Caki2 (cell line): Measurements from ENCODE around the gene SMPD3. TPM values are rescaled to one million over a fixed set of nuclear protein-coding genes. Genes with fewer than 3 reads are reported as not detected.
A peak's percentile ranks its signal among the peaks of the same experiment; 100 is the strongest.

ENCODE experiments used
- DNase-seq: peaks from one replicate; pipeline ENCODE4 v3.0.0-alpha.2; 2015; ENCODE audit warnings: low read depth
- in situ Hi-C: cut with HindIII; loops from 2 replicates; pipeline ENCODE4 v1.10.0; 2016; ENCODE audit warnings: low sequenced_read_pairs, low pct_unique_long_range_greater_than_20kb, mixed read lengths
- total RNA-seq: library from RNA; depleted of rRNA; stranded (reverse); fragments of >200 nt; shearing (Covaris generic); gene quantifications from 2 replicates; pipeline ENCODE4 v1.2.3, GENCODE V29; 2014; ENCODE audit warnings: low replicate concordance

Gene SMPD3
- total RNA-seq, 1 experiment from 2014 or later, result not detected

DNA sequence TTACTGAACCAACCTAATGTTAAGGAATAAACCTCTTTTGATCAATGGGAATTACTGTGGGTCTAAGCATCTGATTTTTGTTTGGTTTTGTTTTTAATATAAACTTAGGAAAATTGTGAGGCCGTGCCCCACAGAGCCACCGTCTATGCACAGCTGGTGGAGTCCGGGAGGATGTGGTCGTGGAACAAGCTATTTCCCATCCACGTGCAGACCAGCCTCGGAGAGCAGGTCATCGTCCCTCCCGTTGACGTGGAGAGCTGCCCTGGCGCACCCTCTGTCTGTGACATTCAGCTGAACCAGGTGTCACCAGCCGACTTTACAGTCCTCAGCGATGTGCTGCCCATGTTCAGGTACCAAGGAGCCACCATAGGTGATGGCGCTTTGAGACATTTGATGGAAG lies 109.1 kb downstream of the SMPD3 start:
- no peak for DNase-seq
- in situ Hi-C loops, result no loop called here

DNA sequence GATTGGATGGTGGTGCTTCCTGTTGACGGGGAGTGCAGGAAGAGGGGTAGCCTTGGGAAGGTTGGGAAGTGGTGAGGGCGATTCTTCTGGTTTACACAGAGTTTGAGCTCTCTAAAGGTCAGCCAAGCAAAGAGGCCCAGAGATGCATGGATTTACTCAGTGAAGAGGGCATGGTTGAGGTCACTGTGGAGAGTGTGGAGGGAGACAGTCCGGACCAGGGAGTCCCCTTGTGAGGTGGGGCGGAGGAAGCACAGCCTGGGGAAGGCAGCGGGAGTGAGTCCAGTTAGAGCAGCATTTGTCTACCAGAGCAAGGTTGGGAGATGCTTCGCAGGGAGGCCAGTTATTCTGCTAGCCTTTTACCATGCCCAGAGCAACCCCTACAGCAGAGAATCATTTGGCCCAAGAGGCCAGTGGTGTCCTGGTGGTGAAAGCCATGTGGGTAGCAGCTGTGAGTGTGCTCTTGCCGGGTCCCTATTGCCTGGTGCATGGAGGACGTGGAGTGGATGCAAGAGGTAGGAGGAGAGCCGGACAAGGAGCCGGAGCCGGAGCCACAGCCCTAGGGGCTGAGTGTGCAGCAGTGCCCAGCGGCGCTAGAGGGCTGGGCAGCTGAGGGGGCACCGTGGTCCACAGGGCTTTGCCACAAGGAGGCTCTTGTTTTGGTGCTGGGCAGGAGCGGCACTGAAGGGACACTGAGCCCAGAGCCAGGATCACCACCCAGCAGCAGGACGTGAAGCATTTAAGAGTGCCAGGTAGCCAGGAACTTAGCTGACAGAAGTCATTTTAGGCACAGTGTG lies 109.8 kb downstream of the SMPD3 start:
- in situ Hi-C loops, result no loop called here

DNA sequence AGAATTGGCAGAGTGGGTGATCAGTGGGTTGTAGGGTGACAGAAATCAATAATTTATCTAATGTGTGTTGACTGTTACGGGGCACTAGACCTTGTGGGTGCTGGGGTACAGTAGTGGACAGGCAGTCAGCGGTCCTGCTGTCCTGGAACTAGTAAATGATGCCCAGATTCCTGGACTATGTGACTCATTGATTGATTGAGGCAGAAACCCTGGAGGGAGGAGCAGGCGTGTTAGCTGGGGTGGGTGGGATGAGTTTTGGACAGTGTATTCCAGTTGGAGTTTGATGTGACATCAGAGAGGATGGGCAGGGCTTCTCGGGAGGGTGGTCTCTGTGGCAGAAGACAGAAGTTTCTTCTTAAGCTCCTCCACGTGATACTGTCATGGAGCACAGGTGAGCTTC lies 113.1 kb downstream of the SMPD3 start:
- no peak for DNase-seq
- in situ Hi-C loops, result no loop called here

More for the DNA sequence above, 109.8 kb downstream of the SMPD3 start:
- no peak for DNase-seq

DNA sequence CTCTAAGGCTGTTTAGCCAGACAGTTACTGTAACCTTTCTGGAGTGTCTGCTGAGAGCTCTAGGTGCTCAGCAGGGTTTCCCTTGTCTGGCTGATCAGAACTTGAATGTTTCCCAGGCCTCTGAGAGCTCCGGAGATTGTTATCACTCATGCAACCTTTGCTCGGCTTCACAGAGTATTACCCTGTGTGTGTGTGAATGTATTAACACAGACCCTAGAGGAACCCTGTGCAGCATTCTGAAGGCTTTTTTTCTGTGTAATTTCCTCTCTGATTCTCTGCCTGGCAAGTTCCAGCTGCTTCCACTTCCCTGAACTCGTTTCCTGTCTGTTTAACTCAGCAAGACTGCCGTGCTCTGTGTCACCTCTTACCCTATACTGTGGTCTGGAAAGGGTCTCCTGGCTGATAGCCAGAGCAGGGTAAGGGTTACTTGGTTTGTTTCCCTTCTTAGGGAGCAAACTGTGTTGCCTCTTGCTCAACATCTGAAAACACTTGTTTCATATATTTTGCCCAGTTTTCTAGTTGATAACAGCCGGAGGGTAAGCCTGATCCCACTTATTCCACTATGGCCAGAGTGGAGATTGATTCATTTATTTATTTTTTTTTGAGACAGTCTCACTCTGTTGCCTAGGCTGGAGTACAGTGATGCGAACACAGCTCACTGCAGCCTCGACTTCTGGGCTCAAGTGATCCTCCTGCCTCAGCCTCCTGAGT lies 115.7 kb downstream of the SMPD3 start:
- no peak for DNase-seq
- in situ Hi-C loops, result no loop called here

DNA sequence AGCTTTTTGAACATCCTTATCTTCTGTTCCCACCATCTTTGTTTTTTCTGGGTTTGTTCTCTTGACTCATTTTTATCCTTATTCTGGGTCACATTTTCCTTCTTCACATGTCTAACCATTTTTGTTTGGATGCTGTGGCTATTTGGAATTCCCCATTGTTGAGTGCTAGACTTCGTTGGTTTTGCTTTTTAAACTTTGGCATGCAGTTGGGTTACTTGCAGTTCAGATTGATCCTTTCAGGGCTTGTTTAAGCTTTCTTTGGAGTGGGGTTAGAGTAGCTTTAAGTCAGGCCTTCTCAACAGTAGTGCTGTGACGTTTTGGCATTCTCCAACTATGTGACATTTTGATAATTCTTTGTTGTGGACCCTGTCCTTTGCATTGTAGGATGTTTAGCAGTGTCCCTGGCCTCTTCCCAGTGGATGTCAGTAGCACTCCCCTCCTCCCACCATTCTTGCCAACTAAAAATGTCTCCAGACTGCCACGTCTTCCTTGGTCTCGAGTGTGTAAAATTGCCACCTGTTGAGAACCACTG lies 116.4 kb downstream of the SMPD3 start:
- in situ Hi-C loops, result no loop called here
- no peak for DNase-seq

DNA sequence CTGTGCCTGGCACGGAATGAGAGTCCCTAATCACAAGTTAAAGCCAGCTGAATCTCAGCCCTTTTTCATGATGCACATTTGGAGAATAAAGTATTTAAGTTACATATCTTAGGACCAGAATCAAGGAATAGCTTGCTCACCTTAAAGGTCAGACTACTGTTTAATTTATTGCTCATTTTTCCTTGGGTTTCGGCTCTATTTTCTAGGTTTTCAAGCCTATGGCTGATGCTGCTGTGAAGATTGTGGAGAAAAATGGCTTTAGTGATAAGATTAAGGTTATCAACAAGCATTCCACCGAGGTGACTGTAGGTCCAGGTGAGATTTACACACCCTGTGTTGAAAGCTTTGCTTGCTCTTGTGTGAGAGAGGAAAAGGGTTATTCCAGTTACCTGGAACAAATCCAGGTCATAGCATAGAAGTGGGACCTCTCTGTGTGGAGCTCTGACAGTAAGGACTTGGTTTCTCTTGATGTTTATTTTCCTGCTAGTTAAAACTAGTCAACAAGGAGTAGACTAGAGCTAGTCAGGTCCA lies 119.4 kb downstream of the SMPD3 start:
- DNase-seq, result no peak
- in situ Hi-C loops, result no loop called here

DNA sequence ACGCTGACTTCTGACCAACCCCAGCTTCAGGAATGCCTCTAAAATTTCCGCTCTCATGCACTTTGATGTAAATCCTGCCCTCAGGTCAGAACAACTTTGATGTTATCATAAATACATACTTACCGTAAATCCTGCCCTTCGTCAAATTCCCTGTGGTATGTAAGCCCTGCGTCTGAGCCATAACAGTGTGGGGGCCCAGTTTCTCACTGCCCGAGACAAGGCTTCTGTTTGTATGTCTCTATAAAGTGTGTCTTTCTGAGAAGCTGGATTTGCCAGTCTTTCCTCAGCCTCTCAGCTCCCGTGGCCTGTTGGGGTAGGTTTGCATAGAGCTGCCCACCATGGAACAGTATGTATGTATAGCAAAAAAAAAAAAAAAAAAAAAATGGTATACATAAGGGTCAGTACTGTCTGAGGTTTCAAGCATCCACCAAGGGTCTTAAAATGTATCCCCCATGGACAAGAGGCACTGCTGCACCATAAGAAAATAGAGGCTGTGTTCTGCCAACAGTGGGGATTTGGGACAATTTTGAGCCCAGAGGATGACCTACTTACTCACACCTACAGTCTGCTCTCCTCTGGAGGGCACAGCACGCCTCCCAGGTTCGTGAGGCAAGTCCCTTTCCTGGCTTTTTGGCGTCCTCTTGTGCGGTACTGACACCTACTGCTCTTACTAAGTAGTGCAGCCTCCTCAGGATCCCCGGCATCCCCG lies 120.0 kb downstream of the SMPD3 start:
- peak; percentile 69 for DNase-seq
- in situ Hi-C loops, result no loop called here

DNA sequence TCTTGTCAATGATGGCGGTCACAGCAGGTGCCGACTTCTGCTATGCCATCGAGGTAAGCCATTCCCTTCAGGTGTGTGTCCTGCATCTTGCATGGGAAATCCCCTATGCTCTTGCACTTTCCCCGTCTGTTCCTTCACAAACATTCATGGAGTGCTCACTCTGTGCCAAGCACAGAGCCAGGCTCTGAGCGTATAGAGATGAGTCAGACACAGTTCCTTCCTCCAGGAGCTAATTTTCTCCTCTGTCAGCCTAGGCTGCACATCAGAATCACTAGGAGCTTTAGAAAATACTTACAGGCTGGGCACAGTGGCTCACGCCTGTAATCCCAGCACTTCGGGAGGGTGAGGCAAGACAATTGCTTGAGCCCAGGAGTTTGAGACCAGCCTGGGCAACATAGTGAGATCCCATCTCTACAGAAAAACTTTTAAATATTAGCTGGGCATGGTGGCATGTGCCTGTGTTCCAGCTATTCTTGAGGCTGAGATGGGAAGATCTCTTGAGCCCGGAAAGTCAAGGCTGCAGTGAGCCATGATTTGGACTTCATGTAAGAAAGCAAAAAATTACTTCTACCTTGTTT lies 123.4 kb downstream of the SMPD3 start:
- DNase-seq, result no peak
- in situ Hi-C loops, result no loop called here

DNA sequence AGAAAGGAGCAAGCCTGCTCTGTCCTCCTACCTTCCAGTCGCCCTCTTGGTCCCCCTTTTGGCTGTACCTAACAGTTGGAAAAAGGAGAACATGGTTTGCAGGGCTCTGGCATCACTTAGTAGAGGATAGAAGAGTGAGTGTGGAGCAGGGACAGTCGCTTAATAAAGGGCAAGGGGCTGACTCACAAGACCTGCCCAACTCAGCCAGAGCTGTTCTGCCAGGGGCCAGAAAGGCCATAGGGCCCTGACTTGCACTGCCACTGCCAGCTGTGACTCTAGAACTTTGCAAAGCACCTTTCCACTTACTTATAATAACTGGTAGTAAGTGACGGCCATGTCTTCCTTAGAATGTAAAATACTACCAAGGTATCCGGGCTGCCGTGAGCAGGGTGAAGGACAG lies 124.0 kb downstream of the SMPD3 start:
- DNase-seq, result no peak
- in situ Hi-C loops, result no loop called here

DNA sequence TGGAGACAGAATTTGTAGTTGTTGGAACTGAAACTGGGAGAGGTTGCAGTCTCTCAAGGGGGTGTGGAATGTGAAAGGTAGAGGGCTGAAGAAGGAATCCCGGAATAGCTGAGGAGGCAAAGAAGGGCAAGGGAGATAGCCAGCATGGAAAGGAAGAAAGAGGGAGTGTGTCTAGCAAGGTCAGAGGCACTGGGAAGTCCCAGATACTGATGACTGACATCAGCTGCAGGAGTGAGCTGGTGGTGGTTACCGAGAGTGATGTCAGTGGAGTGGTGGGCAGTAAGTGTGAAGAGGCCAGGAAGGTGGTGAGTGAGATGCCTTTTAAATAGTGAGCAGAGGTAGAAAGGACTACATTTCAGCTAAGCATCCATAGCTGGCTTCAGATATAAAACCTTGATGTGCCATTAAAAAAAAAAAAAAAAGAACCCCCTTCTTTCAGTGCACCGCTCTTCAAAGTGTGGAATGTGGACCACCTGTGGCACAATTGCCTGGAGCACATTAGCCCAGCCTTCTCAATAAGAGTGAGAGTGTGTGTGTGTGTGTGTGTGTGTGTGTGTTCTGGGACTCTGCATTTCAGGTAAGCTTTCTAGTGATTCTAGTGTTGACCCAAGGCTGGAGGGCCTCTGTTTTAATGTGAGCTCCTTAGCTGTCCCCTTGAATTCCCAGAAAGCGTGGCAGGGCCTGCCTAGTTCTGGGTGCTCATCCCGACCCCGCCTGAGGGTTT lies 129.0 kb downstream of the SMPD3 start:
- DNase-seq, result no peak
- in situ Hi-C loops, result no loop called here

DNA sequence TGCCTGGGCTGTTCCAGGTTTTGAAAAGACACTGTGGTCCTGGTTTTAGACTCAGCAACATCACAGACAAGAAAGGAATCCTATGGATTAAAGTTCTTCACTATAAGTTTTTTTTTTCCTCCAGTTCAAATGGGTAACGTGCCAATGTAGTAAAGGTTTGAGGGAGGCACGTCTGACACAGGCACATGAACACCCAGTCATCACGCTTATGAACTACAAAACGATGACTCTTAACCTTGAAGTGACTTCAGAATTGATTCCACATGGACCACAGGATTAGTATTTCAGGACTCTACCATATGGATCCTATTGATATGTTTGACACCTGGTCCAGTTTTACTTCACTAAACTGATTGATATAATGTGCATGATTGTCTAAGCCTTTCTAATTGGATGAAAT lies 135.2 kb downstream of the SMPD3 start:
- in situ Hi-C loops, result no loop called here
- DNase-seq, result no peak

DNA sequence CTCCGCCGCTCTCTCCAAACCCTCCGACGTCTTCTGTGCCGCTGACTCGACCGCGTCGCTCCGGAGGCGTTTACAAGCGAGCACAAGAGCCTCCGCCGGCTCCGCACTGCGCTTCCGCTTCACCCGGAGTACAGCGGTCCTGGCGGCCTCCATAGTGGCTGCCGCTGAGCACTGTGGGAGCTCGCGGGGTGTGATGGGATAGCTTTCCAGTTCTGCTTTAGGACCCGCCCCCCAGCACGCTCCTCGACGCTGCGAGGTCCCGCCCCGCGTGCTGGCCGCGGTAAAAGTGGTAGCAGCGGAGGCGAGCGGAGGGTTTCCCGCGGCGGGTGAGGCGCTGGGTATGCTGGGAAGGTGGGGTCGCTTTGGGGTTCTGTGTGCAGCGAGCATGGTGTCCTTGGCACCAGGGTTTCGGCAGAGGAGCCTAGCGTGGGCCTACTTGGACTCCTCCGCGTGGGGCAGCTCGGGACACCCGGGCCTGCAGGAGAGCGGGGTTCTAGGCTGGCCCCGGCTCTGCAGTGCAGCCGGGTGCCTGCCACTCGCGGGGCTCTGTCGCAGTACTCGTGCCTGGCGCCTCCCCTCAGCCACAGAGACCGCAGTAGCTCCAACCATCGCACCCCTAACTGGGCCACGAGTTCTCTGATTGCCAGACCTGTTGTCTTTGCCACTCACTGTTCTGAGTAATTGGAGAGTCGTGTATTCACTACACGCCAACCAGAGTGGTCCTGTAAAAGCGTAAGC lies 137.4 kb downstream of the SMPD3 start, which contains the start of the genes PRMT7 and SLC7A6OS:
PRMT7 (plus strand) TSS at position 246 of the 738 bp plus-strand sequence. CDS start 4,961 bp downstream, outside the sequence.
SLC7A6OS (minus strand) TSS at position 173 of the 738 bp plus-strand sequence; CDS start at position 153, 20 bp downstream.
- in situ Hi-C loops, result no loop called here
- peak; percentile 82 for DNase-seq

DNA sequence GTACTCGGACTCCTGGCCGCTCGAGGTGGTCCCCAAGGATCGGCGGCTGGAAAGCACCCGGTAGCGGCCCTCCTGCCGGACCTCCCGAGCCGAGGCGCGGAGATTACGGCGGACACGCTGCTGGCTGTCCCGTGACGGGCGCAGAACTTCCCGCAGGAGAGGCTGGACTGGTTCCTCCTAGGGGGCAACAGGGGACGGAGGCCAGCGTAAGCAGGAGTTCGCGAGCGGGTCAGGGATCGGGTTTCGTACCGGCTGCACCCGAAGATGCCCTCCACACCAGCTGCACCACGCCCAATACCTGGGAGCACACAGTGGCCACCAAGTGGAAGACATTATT lies 137.9 kb downstream of the SMPD3 start:
- in situ Hi-C loops, result no loop called here
- no peak for DNase-seq

DNA sequence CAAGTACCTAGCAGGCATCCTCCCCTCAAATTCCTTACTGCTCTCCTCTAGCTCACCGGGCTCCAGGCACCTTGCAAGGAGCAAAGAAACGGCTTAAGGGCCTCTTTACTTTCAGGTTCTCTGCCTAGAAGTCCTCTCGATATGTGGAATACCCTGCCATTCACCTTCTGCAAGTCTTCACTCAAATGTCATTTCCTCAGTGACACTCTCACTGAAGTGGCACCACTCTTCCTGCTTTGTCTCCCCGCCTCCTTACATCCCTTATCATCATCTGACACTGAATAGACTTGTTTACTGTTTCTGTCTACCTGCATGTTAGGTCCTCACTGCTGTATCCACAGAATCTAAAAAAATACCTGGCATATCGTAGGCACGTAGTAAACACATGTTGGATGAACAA lies 138.5 kb downstream of the SMPD3 start:
- in situ Hi-C loops, result no loop called here

More for the DNA sequence above, 138.5 kb downstream of the SMPD3 start:
- DNase-seq, result no peak
